Esophagus muscularis mucosa (tissue), 4 donors: ENCODE results near the gene SLC5A1.

ENCODE experiments used
- EP300 ChIP-seq: sonication (generic); formaldehyde crosslinking; IDR thresholded peaks from one replicate; pipeline ENCODE4 v1.6.1; 2017; ENCODE audit warnings: antibody characterized with exemption
- POLR2A ChIP-seq: fragments of 450-650 bp; IDR thresholded peaks from one replicate; pipeline ENCODE4 v1.6.1; 2017; ENCODE audit warnings: antibody characterized with exemption, moderate library complexity, mild to moderate bottlenecking, low read depth
- POLR2AphosphoS5 ChIP-seq, 2 donors: sonication (generic); formaldehyde crosslinking; IDR thresholded peaks; one replicate each; pipeline ENCODE4 v1.6.1; 2017; ENCODE audit warnings: antibody characterized with exemption in 2 of 2
- TF ChIP-seq, protein P1 (sequence below), 3 experiments: fragments of 200-600 bp in 2 of 3; fragments of 450-650 bp in 1 of 3; sonication (generic) in 2 of 3; IDR thresholded peaks; one replicate each; pipeline ENCODE4 v1.5.1; 2017 to 2019; ENCODE audit warnings: antibody characterized with exemption in 3 of 3, mild to moderate bottlenecking in 2 of 3, moderate library complexity in 1 of 3

- TF ChIP-seq, protein P1, sequence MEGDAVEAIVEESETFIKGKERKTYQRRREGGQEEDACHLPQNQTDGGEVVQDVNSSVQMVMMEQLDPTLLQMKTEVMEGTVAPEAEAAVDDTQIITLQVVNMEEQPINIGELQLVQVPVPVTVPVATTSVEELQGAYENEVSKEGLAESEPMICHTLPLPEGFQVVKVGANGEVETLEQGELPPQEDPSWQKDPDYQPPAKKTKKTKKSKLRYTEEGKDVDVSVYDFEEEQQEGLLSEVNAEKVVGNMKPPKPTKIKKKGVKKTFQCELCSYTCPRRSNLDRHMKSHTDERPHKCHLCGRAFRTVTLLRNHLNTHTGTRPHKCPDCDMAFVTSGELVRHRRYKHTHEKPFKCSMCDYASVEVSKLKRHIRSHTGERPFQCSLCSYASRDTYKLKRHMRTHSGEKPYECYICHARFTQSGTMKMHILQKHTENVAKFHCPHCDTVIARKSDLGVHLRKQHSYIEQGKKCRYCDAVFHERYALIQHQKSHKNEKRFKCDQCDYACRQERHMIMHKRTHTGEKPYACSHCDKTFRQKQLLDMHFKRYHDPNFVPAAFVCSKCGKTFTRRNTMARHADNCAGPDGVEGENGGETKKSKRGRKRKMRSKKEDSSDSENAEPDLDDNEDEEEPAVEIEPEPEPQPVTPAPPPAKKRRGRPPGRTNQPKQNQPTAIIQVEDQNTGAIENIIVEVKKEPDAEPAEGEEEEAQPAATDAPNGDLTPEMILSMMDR (IDR thresholded peaks at IDR 0.05), result no peak
- TF ChIP-seq POLR2A, result no peak
- no peak for TF ChIP-seq POLR2AphosphoS5 (IDR thresholded peaks at IDR 0.05)
- no peak for TF ChIP-seq EP300
Observed at GRCh38 chr22:32005453-32005852, 37.6 kb upstream of the SLC5A1 start.
